GM18861 (cell line): ENCODE results near the gene ST8SIA2.

Experiments
- ATAC-seq: cut with Tn5 transposase; IDR thresholded peaks from one replicate; pipeline ENCODE4 v1.9.1; 2021; ENCODE audit not compliant: unreplicated experiment

The ST8SIA2 gene, protein sequence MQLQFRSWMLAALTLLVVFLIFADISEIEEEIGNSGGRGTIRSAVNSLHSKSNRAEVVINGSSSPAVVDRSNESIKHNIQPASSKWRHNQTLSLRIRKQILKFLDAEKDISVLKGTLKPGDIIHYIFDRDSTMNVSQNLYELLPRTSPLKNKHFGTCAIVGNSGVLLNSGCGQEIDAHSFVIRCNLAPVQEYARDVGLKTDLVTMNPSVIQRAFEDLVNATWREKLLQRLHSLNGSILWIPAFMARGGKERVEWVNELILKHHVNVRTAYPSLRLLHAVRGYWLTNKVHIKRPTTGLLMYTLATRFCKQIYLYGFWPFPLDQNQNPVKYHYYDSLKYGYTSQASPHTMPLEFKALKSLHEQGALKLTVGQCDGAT

DNA sequence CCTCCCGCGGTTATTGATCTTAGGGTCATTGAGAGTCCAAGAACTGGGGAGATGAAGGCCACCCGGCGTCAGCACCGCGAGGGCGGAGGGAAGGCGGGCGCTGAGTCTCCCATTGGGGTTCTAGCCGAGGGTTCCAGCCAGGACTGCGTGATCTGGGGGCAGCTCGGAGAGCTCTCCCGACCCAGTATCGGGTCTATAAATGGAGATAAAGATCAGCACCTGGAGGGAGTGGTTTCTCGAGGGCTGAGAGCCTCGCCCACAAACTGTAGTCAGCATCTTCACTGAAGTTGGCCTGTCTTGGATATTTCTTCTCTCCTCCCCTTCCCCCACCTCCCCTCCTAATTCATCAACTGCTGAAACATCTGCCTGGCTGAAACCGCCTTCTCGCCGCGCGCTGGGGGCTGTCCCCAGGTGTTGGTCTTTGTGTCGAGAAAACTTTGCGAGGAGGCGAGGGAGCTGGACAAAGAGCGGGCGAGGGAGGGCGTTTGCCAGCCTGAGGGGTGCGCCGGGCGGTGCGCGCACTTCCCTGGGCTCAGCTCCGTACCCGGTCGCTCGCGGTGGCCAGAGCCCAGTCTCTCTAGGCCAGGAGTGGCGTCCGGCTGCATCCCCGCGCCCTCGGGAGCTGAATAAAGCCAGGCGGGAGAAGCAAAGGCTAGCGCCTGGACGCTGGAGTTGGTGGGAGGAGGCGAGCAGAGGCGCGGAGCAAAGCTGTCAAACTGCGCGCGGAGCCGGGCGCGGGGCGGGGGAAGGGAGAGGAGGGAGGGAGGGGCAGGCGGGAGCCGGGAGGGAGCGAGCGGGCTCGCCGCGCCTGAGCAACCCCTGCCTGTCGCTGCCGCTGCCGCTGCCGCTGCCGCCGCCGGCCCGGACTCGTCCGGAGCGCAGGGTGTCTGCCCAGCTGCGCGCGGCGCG is at the start of gene ST8SIA2:
Gene ST8SIA2, plus strand, starts transcription at position 811 of the 909 bp plus-strand sequence. CDS start 184 bp downstream, outside the sequence.
- no peak for ATAC-seq

DNA sequence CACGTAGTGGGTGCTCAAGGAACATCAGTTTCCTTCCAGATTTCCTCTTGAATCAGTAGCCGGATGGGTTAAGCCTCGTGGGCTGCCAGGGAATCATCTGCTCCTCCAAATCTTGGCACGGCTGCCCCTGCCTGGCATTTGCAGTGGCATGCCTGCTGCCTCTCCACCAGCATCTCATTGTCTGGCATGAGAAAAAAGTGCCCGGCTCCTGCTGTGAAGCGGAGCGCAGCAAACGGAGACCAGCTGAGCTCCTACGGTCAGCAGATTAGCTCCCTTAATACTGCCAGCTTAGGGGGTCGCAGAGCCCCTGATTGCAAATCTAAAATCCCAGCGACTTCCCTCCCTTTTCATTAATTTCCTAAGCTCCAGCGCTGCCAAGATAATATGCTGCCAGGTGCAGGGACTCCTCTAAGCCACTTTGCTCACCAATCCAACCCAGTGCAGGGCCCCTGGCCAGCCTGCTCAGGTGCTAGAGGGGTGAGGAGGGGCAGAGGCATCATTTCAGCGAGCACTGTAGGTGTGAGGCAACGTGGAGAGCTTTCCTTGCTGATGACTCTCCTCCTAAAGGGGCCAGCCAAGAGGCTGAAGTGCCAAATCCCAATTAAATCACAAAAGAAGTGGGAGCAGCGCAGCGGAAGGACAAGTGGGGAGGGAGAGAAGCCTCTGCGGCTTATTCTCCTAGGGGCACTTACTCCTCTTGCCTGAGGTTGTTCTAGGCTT is 49.6 kb upstream of the ST8SIA2 start:
- ATAC-seq = no peak

DNA sequence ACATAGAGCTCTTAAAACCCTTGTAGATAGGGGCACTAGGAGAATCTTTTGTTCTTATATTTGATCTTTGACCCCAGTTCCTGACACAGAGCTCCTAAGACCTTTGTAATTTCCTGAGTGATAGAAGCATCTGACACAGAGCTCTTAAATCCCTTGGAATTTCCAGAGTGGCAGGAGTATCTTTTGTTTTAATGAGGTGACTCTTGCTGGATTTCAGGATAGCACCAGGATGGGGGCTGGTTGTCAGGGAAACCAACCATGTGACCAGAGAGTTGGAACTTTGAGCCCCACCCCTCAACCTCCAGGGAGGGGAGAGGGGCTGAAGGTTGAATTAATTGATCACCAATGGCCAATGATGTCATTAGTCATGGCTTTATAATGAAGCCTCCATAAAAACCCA is 47.6 kb upstream of the ST8SIA2 start:
- no peak for ATAC-seq

DNA sequence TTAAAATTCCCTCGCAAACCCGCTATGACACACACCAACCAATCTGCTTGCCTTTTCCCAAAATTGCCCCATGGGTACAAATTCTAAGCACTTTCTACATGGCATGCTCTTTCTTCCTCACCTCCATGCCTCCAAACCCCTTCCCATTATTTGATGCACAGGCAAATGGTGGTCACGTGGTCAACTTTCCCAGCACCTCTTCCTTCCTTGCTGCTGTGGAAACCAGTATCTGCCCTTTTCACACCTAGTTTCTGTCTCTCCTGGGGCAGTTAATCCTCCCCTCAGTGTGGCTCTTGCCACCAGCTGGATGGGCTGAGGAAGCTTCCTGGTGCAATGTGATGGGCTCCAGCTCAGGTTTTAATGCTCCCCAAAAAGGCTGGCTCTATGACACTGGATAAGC is 38.4 kb upstream of the ST8SIA2 start:
- ATAC-seq = no peak

DNA sequence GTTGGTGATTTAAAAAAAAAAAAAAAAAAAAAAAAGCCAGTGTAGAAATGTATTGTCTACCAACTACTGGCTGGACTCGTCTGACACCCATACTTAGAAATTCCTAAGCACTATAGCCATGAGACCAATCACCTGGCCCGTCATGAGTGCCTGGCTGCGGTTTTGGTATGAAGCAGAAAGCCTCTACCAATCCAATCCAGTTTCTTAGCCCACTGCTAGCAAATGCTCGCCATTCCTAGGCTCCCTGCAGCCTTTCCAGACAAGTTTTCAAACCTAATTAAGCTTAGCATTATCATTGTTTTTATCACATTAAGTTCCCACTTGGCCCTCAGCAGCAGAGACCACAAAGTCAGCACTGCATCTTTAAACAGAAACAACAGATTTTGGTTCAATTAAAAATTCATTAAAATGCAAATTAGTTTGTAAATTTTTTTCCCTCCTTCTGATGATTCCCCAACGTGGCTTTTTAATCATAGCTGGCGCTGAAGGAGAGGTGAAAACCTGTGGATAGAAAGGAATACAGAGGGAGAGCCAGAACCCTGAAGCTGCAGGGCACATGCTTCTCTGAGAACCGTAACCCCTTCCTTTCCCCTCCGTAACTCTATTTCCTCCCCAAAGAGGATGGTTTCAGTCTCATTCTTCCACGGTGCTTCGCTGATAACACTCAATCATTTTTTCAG is 32.2 kb upstream of the ST8SIA2 start:
- ATAC-seq = no peak

DNA sequence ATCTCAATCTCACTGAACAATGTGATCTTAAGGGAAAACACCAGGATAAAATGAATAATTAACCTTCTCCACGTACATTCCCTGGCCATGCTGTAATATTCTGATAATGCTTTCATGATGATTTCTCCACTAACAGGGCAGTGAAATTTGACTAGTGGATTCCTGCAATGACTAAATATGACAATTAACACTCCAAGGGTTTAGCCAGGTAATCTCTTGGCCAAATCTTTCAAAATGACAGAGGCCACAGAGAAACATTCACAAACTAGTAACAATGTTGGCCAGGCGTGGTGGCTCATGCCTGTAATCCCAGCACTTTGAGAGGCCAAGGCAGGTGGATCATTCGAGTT is 31.7 kb upstream of the ST8SIA2 start:
- no peak for ATAC-seq

DNA sequence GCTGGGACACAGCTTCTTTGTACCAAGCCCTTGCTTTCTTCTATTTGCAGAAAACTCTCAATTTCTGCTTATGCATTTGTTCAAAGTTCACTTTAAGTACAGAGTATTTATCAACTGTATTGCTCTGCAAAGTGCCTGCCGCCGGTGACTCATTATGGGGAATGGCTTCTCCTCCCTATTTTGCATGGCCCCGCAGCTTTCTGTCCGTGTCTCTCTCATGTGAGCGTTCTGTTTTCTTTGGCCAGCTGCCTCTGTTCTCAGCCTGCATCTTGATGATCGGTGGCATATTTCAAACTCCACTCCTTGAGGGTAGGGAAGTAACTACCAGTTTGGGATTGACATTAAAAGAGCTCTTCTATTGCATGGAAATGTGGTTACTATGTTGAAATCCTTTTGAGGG is 28.6 kb upstream of the ST8SIA2 start:
- ATAC-seq = no peak

DNA sequence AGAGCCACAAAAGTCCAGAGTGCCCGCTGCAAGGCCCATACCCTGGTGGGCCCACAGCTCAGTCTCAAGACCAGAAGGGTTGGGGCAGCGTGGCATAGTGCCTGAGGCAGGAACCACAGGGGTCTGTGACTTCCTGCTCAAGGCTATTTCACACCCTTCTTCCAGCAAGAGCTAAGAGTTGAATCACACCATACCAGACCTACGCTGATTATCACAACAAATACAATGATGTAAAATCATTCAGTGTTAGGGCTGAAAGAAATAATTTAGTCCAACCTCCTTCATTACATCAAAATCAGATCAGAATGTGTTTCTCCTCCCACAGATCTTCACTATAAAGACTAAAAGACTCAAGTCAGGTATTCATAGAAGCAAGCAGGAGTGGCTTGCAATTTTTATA is 27.8 kb upstream of the ST8SIA2 start:
- ATAC-seq = no peak

DNA sequence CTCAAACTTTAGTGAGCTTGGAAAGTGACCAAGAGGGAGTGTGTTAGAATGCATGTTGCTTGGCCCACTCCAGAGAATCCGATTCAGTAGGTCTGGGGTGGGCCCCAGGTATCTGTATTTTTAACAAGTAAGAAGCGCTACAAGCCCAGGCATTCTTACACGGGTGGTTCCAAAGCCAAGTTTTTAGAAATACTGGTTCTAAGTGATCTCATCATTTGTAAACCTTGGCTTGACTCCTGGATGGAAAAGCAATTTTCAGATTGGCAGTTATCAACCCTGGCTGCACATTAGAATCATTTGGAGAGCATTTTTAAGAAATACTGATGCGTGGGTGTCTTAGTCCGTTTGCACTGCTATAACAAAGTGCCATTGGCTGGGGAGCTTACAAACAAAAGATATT is 27.3 kb upstream of the ST8SIA2 start:
- ATAC-seq = no peak

DNA sequence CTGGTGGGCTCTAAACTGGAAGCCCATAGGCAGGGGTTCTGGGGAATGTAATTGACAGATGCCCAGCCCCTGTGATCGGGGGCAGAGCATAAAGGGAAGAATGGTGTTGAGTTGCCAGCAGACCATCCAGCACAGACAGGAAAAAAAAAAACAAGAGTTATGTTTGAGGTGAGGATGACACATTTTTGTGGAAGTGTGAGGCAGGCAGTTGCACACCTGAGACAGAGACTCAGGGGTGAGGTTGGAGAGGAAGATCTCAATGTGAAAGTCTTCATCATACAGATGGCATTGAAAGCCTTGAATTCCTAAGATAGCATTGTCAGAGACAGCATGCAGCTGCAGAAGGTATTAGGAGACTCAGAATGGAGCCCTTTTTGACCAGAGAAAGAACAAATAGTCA is 18.6 kb upstream of the ST8SIA2 start:
- ATAC-seq = no peak

DNA sequence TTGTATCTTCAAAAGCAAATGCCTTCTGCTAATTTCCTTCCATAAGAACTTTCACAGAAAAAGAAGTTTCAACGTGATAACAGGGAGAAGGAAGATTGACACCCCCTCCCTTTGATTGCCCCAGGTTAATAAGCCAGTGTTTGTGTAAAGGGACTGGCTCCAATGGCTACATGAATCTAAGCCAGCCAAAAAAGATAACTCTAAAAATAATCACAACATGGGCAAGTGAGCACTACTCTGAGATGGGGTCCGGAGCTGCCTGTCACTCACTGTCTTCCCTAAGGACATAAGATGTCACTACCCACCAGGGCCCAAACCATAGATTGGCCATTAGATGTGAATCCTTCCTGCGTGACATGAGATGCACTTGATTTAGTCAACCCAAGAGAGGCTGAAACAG is 17.6 kb upstream of the ST8SIA2 start:
- no peak for ATAC-seq

DNA sequence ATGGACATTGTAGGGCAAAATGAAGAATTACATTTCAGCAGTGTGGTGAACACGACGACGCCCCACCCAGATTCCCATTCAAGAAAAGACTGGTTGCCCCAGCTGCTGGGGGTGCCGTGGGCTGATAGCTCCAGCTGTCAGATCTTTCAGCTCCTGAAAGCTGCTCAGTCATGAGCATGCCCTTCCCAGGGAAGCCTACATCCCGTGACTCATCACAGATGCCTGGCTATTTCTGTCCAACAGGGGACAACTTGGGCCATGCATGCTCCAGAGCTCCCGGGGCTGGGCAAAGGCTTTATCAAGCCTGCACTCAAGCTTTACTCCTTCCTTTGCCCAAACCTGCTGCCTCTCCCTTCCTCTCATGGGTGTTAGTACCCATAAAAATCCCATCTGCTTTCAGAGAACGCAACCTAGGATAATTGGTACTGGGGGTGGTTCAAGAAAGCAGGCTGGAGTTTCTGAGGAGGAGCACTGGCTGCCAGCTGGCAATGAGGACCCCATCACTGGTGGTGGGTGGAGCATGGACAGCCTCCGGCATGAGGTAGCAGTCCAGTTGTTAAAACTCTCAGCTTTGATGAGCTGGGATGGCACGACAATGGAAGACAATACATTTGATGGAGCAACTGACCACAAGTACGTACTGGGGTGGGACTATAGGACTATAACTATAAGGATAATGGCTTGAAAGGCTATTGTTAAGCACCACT is 16.4 kb upstream of the ST8SIA2 start:
- no peak for ATAC-seq

DNA sequence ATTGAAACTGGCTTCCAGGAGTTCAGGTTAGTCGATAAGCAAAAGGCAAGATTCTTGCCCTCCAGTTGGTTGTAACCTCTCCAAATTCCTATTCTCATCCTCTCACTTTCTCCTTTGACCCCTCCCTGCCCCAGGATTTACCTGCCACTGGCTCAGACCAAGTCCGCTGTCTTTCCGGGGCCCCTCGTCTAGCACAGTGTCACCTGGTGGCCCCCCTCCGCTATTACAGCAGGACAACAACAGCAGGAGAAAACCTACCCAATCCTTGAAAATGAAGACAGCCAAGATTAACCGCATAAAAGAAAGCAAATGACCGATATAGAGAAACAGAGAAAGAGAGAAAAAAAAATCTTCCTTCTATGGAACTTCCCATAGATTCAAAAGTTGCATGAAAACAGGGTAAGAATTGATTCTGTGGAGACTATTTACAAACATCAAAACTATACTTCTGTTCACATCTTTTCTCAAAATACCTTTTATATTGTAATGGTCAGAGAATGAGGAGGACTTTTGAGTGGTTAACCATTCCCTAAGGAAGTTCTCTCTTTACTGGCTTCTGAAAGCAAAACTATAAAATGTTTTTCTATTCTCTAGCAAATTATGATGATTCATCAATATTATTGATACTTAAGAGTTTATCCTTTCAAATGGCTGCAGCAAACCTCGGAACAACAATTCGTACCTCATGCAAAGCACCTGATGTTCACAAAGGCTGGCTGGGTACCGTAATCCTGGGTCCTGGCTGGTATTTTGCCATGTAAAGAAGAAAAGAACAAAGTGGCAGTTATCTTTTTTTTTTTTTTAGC is 10.0 kb upstream of the ST8SIA2 start:
- ATAC-seq = no peak

DNA sequence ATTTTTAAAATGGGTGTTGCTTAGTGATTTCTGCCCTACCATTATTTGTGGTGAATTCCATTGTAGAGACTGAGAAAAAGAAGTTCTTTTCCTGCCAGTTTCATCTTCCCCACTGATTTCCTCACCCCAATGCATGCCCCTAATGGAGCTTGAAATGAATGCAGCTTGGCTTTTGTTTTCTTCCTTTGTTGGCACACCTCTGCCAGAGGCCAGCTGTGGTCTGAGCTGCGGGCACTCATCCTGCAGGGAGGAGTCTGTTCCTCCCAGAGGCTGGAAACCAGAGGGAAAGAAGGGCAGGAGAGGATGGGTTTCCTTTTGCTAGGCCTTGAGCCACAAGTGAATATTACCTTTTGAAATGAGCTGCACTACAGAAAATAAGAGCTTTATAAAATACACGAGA is 9.3 kb upstream of the ST8SIA2 start:
- no peak for ATAC-seq

DNA sequence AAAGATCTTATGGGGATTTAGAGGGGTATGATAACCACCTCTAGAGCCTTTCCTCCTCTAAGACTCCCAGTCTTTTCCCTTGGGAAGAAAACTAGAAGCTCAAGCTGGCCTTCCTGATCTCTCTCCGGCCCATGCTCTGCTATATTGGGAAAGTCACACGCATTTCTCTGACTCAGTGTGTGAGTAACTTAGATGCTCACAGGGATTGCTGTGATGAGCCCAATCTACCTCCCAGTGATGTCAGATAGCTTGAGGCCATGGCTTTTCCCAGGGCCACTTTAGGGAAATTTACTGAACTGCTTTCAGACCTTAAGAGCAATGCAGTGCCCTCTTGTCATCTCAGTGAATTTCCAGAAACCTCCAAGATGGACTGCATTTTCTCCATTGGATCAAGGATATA is 8.6 kb upstream of the ST8SIA2 start:
- ATAC-seq = no peak

DNA sequence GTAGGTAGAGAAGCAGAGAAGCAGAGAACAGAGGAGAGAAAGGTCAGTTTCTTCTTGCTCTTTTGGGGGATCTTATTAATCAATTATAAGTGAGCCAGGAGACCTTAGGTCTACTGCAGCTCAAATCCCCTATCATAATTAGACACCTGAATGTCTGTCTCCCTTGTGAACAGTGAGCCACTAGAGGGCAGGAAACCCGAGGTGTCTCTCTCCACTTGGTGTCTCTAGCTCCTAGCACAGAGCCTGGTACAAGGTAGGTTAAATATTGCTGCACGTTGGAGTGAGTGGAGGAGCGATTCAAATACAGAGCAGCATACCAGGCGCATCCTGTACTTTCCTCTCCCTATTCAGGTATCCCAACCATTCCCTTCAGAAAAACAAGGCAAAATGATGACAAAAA is 2.0 kb upstream of the ST8SIA2 start:
- no peak for ATAC-seq

DNA sequence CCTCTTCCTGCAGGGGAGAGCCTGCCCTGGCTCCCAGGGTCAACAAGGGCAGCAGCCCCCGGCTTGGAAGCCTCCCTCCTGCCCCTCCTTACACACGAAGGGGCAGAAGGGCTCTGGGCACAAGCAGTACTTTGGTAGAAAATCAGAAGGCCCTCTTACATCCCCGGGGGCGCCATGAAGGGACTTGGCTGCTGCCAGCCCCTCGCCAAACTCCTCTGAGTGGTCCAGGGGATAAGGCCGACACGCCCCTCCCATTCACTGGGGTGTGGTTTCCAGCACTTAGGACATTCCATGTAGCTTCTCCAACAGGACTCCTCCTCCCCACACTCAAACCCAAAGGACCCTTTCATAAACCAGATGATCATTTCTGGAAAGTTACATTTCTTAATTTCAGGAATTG is 1.2 kb upstream of the ST8SIA2 start:
- no peak for ATAC-seq

DNA sequence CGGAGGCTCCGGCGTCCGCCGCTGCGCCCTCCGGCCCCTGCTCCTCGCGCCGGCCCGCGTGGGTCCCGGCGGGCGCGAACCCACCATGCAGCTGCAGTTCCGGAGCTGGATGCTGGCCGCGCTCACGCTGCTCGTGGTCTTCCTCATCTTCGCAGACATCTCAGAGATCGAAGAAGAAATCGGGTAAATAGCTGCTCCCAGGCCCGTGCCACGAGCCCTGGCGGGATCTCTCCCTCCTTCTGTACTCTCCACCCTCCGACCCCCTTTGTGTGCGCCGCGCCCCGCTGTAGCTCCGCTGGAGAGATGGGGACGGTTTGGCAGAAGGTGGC is 263 bp downstream of the ST8SIA2 start:
- no peak for ATAC-seq

DNA sequence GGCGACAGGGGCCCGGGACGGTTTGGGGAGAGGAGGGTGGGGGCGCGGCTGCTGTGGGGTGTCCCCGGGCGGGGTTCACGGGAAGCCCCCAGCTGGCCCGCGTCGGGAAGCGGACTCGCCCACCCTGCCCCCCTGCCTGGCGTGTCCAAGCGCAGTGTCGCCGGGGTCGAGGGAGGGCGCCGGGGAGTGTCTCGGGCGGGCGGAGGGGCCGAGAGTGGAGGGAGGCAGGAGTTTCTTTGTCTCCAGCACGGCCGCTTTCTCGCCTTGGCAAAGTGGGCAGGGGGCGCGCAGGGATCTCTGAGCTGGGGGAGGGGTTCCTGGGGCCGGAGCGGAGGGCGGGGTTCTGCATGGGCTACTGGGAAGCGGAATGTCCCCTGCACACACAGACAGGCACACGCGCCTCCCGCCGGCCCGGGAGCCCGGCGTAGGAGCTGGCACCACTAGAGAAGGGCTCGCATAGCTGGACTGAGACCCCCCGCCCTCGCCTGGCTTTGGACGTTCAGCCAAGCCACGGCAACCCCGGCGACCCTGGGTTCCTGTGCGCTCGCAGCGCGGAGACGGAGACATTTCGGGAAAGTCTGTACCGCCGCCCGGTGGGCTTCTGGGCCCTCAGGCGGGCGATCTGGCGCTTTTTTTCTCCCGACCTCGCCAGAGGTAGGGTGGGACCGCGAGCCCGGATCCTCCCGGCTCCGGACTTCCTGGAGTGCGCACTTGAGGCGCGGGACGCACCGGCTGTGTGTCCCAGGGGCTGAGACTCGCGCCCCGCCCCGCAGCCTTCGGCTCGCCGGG is 822 bp downstream of the ST8SIA2 start:
- no peak for ATAC-seq
